ENCODE measurements around the gene NT5DC3. TPM values are rescaled to one million over a fixed set of nuclear protein-coding genes. Genes with fewer than 3 reads are reported as not detected.

Gene NT5DC3
- total RNA-seq, 1 experiment from 2014 or later = 9.5 TPM

DNA sequence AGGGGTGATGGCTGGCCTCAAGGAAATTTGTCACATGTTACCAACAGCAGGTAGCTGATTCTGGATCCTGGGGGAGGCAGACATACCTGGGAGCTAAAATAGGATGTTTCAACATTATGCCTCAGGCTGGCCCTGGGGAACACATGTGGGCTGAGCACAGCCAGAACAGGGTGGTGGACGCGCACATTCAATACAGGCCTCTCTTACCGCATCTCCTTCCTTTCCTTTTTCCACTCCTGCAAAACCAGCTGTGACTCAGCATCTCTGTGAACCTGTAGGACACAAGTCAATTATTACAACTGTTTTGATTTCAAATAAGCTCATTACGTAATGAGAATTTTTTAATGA, 61.0 kb downstream of the NT5DC3 start:
- Histone ChIP-seq H3K4me1 (peaks cover 13% of the 10 kb centered on the region), H3K27me3 (replicated peaks; ENCODE audit: control insufficient read depth, insufficient read depth, low read length) (no peaks in the 10 kb centered on the region), H3K4me3 (ENCODE audit: low read depth, low read length) (no peak overlapping the region), H3K36me3 (ENCODE audit: control insufficient read depth, insufficient read depth, low read length) (no peaks in the 10 kb centered on the region; the same call in 1 of the 2 replicates), H3K9me3 (no peaks in the 10 kb centered on the region)
- Mint-ChIP-seq H3K27ac (ENCODE audit: unreplicated experiment) (no peak overlapping the region), H3K4me1 (ENCODE audit: low read depth, unreplicated experiment) (no peaks in the 10 kb centered on the region), H3K4me3 (ENCODE audit: unreplicated experiment) (no peak overlapping the region), H3K36me3 (ENCODE audit: insufficient read depth, unreplicated experiment) (peaks cover 42% of the 10 kb centered on the region), H3K27me3 (ENCODE audit: insufficient read depth, unreplicated experiment) (no peaks in the 10 kb centered on the region), H3K9me3 (ENCODE audit: unreplicated experiment) (no peaks in the 10 kb centered on the region)
- CTCF ChIA-PET = interaction anchor here (0.8 kb wide), 1 partner anchor 8 kb away, joined by 3 read pairs; no protein-coding TSS in a partner anchor
- no TSS peak for BruUV-seq (replicated peaks)
- intact Hi-C loops (cut with micrococcal nuclease; ENCODE audit: unreplicated experiment) = no loop called here
- POLR2A ChIA-PET = no interaction called here
- no peak for DNase-seq
- TF ChIP-seq, protein P1, sequence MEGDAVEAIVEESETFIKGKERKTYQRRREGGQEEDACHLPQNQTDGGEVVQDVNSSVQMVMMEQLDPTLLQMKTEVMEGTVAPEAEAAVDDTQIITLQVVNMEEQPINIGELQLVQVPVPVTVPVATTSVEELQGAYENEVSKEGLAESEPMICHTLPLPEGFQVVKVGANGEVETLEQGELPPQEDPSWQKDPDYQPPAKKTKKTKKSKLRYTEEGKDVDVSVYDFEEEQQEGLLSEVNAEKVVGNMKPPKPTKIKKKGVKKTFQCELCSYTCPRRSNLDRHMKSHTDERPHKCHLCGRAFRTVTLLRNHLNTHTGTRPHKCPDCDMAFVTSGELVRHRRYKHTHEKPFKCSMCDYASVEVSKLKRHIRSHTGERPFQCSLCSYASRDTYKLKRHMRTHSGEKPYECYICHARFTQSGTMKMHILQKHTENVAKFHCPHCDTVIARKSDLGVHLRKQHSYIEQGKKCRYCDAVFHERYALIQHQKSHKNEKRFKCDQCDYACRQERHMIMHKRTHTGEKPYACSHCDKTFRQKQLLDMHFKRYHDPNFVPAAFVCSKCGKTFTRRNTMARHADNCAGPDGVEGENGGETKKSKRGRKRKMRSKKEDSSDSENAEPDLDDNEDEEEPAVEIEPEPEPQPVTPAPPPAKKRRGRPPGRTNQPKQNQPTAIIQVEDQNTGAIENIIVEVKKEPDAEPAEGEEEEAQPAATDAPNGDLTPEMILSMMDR (IDR thresholded peaks at IDR 0.05; ENCODE audit: insufficient read depth in 1 of 2, low read depth in 1 of 2, low read length in 1 of 2, severe bottlenecking in 1 of 2, unreplicated experiment in 1 of 2) = no peak

DNA sequence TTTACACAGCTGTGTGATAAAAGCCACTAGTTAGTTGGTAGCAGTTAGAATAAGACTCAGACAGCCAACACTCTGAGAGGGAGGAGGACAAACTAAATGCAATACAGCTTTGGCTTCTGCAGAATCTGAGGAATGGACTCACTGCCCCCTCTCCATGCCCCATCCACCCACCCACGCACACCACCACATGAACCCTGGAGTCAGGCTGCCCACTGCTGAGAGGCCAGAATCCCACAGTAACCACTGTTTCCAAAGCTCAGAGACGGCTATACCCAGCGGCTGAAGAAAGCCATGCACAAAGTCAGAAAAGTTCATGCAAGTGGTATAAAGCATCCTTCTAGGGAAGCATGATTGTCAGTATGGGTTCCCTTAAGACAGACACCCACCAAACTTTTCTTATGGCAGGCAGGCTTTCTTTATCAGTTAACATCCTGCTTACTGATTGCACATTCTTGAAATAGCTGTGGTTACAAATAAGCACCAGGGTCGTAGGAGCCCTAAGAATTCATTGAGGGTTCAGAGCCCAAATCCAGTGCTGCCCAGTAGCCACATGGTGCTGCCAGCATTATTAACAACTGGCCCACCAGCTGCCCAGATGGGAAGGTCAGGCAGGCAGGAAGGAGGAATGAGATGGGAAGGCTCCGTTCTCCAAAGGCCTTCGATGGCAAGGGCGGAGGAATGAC, 61.5 kb downstream of the NT5DC3 start:
- no peak for DNase-seq
- no peaks in the 10 kb centered on the region for H3K27me3 Mint-ChIP-seq (ENCODE audit: insufficient read depth, unreplicated experiment)
- no peaks in the 10 kb centered on the region for H3K4me1 Mint-ChIP-seq (ENCODE audit: low read depth, unreplicated experiment)
- H3K27me3 ChIP-seq (replicated peaks; ENCODE audit: control insufficient read depth, insufficient read depth, low read length) = no peaks in the 10 kb centered on the region
- no peak overlapping the region for H3K27ac Mint-ChIP-seq (ENCODE audit: unreplicated experiment)
- CTCF ChIA-PET = interaction anchor here (0.8 kb wide), 1 partner anchor 8 kb away, joined by 3 read pairs; no protein-coding TSS in a partner anchor
- no peaks in the 10 kb centered on the region for H3K9me3 Mint-ChIP-seq (ENCODE audit: unreplicated experiment)
- TF ChIP-seq, protein P1 (IDR thresholded peaks at IDR 0.05; ENCODE audit: insufficient read depth in 1 of 2, low read depth in 1 of 2, low read length in 1 of 2, severe bottlenecking in 1 of 2, unreplicated experiment in 1 of 2) = no peak
- no peak overlapping the region for H3K4me3 Mint-ChIP-seq (ENCODE audit: unreplicated experiment)
- H3K36me3 Mint-ChIP-seq (ENCODE audit: insufficient read depth, unreplicated experiment) = peaks cover 40% of the 10 kb centered on the region
- H3K4me1 ChIP-seq = peaks cover 10% of the 10 kb centered on the region
- BruUV-seq (replicated peaks) = no TSS peak
- POLR2A ChIA-PET = no interaction called here
- no peaks in the 10 kb centered on the region; the same call in 1 of the 2 replicates for H3K36me3 ChIP-seq (ENCODE audit: control insufficient read depth, insufficient read depth, low read length)
- H3K4me3 ChIP-seq (ENCODE audit: low read depth, low read length) = no peak overlapping the region
- intact Hi-C loops (cut with micrococcal nuclease; ENCODE audit: unreplicated experiment) = no loop called here
- H3K9me3 ChIP-seq = no peaks in the 10 kb centered on the region

DNA sequence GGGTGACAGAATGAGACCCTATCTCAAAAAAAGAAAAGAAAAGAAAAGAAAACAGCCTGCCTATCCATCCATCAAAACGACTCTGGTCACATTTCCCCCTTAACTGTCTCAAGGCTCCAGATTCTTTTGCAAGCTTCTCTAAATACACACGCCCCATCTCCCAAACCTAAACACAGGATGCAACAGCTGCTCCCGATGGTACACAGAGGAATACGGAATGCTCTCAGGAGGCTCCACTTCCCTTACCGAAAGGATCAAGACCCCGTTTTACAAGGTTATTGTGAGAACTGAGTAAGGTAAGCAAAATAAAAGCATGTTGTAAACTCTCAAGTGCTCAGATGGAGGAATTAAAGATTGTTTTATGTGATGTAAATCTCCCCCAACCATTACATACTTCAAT, 62.3 kb downstream of the NT5DC3 start:
- H3K9me3 ChIP-seq = no peaks in the 10 kb centered on the region
- Mint-ChIP-seq H3K4me1 (ENCODE audit: low read depth, unreplicated experiment) (no peaks in the 10 kb centered on the region), H3K27me3 (ENCODE audit: insufficient read depth, unreplicated experiment) (no peaks in the 10 kb centered on the region), H3K27ac (ENCODE audit: unreplicated experiment) (no peak overlapping the region), H3K36me3 (ENCODE audit: insufficient read depth, unreplicated experiment) (peaks cover 33% of the 10 kb centered on the region), H3K4me3 (ENCODE audit: unreplicated experiment) (no peak overlapping the region), H3K9me3 (ENCODE audit: unreplicated experiment) (no peaks in the 10 kb centered on the region)
- H3K4me1 ChIP-seq = peaks cover 10% of the 10 kb centered on the region
- H3K4me3 ChIP-seq (ENCODE audit: low read depth, low read length) = no peak overlapping the region
- H3K27me3 ChIP-seq (replicated peaks; ENCODE audit: control insufficient read depth, insufficient read depth, low read length) = no peaks in the 10 kb centered on the region
- intact Hi-C loops (cut with micrococcal nuclease; ENCODE audit: unreplicated experiment) = no loop called here
- BruUV-seq (replicated peaks) = no TSS peak
- DNase-seq = no peak
- TF ChIP-seq, protein P1 (IDR thresholded peaks at IDR 0.05; ENCODE audit: insufficient read depth in 1 of 2, low read depth in 1 of 2, low read length in 1 of 2, severe bottlenecking in 1 of 2, unreplicated experiment in 1 of 2) = no peak
- no peaks in the 10 kb centered on the region for H3K36me3 ChIP-seq (ENCODE audit: control insufficient read depth, insufficient read depth, low read length)
- ChIA-PET CTCF (no interaction called here), POLR2A (no interaction called here)
